SH-SY5Y (cell line): ENCODE results near the gene NEK10.

Experiments used
- GATA2 ChIP-seq: IDR thresholded peaks from 2 replicates; pipeline ENCODE4 v1.6.1; 2011; ENCODE audit warnings: mild to moderate bottlenecking, low read depth, low read length
- GATA3 ChIP-seq: IDR thresholded peaks from 2 replicates; pipeline ENCODE4 v1.6.1; 2011; ENCODE audit warnings: low read depth, mild to moderate bottlenecking, low read length, moderate library complexity

Gene NEK10

GRCh38 chr3:27239951-27240350 lies 129.2 kb downstream of the NEK10 start:
- TF ChIP-seq GATA3 (no peak), GATA2 (no peak)

GRCh38 chr3:27228805-27229204 lies 140.4 kb downstream of the NEK10 start:
- no peak for TF ChIP-seq GATA3
- TF ChIP-seq GATA2: no peak

GRCh38 chr3:27224197-27224596 lies 145.0 kb downstream of the NEK10 start:
- TF ChIP-seq GATA2 (no peak), GATA3 (no peak)

GRCh38 chr3:27221264-27221932 lies 147.8 kb downstream of the NEK10 start:
- TF ChIP-seq GATA2 (no peak), GATA3 (no peak)

- TF ChIP-seq GATA3 (no peak), GATA2 (no peak)
These were observed 149.0 kb downstream of the NEK10 start for GRCh38 chr3:27220166-27220565.

- TF ChIP-seq GATA2 (no peak), GATA3 (no peak)
These were observed 149.9 kb downstream of the NEK10 start for GRCh38 chr3:27219127-27219845.

GRCh38 chr3:27216955-27217552 lies 152.1 kb downstream of the NEK10 start:
- TF ChIP-seq GATA3: no peak
- TF ChIP-seq GATA2: no peak

GRCh38 chr3:27216295-27216855 lies 152.8 kb downstream of the NEK10 start:
- TF ChIP-seq GATA3: no peak
- TF ChIP-seq GATA2: no peak

GRCh38 chr3:27213450-27213849 lies 155.7 kb downstream of the NEK10 start:
- TF ChIP-seq GATA2 (no peak), GATA3 (no peak)

- no peak for TF ChIP-seq GATA3
- TF ChIP-seq GATA2: no peak
These were observed 159.4 kb downstream of the NEK10 start for GRCh38 chr3:27209617-27210264.

- TF ChIP-seq GATA2 (no peak), GATA3 (no peak)
These were observed 160.1 kb downstream of the NEK10 start for GRCh38 chr3:27208961-27209616.

GRCh38 chr3:27202959-27203358 lies 166.2 kb downstream of the NEK10 start:
- TF ChIP-seq GATA3 (no peak), GATA2 (no peak)

GRCh38 chr3:27201492-27201891 lies 167.7 kb downstream of the NEK10 start:
- TF ChIP-seq GATA2: no peak
- TF ChIP-seq GATA3: no peak
